Sigmoid colon (tissue), 7 donors: ENCODE results near the gene GRM5. TPM values are rescaled to one million over a fixed set of nuclear protein-coding genes. Genes with fewer than 3 reads are reported as not detected.

Source experiments
- DNase-seq: peaks from one replicate; pipeline ENCODE4 v3.0.0-alpha.2; 2019
- H3K27ac ChIP-seq, 4 donors: fragments of 200-600 bp; sonication (generic); one replicate each; pipeline ENCODE4 v1.5.1; 2016 to 2019; ENCODE audit warnings: mild to moderate bottlenecking in 1 of 4
- H3K27me3 ChIP-seq, 3 donors: fragments of 200-600 bp; sonication (generic); one replicate each; pipeline ENCODE4 v1.5.1; 2019; ENCODE audit warnings: mild to moderate bottlenecking in 1 of 3
- H3K36me3 ChIP-seq, 4 donors: fragments of 200-600 bp; sonication (generic); one replicate each; pipeline ENCODE4 v1.5.1; 2016 to 2019
- H3K4me1 ChIP-seq, 4 donors: fragments of 200-600 bp; sonication (generic); one replicate each; pipeline ENCODE4 v1.5.1; 2017 to 2019
- H3K4me3 ChIP-seq, 4 donors: fragments of 200-600 bp; sonication (generic); one replicate each; pipeline ENCODE4 v1.5.1; 2017 to 2019; ENCODE audit warnings: mild to moderate bottlenecking in 2 of 4, moderate library complexity in 1 of 4
- H3K9me3 ChIP-seq, 4 donors: fragments of 200-600 bp in 3 of 4; sonication (generic) in 3 of 4; one replicate each; pipeline versions ENCODE4 v1.5.1 to v1.6.1; 2013 to 2019
- EP300 ChIP-seq, 4 donors: sonication (generic); formaldehyde crosslinking; IDR thresholded peaks; one replicate each; pipeline ENCODE4 v1.6.1; 2017; ENCODE audit warnings: antibody characterized with exemption in 4 of 4
- POLR2A ChIP-seq, 2 donors: fragments of 450-650 bp; IDR thresholded peaks; one replicate each; pipeline ENCODE4 v1.6.1; 2016; ENCODE audit warnings: antibody characterized with exemption in 2 of 2, mild to moderate bottlenecking in 2 of 2, moderate library complexity in 2 of 2
- POLR2AphosphoS5 ChIP-seq, 4 donors: sonication (generic); formaldehyde crosslinking; IDR thresholded peaks; one replicate each; pipeline ENCODE4 v1.6.1; 2017; ENCODE audit warnings: antibody characterized with exemption in 4 of 4
- WGBS, 2 donors: extraction: QIAGEN DNeasy Blood & Tissue Kit; methylation state at CpG; one replicate each; pipeline ENCODE4 v1.1.7; 2013; 5-methylcytosine and 5-hydroxymethylcytosine counted together
- intact Hi-C: fragments of 100-400 bp; cut with DNase I; formaldehyde crosslinking; loops from one replicate; pipeline ENCODE4 v1.15.1; 2023
- polyA plus RNA-seq, 3 donors: library from polyadenylated mRNA; stranded (reverse); fragments of 200-250 nt; gene quantifications; one replicate each; pipeline ENCODE4 v1.2.3, GENCODE V29; 2013
- total RNA-seq, 4 donors: library from RNA; depleted of rRNA; stranded (reverse); fragments of >200 nt; gene quantifications; one replicate each; pipeline ENCODE4 v1.1.0, GENCODE V29; 2016
- TF ChIP-seq, protein P1 (sequence below), 4 experiments: fragments of 450-650 bp in 3 of 4; fragments of 200-600 bp in 1 of 4; IDR thresholded peaks; one replicate each; pipeline ENCODE4 v1.5.1; 2016 to 2019; ENCODE audit warnings: antibody characterized with exemption in 4 of 4, mild to moderate bottlenecking in 3 of 4, moderate library complexity in 2 of 4
- donor health status: healthy with polysubstance abuse.
- donor health status: Bipolar disorder and iron deficiency.
- donor health status: healthy.

Gene GRM5
- total and polyA plus RNA-seq, 7 donors: under 0.01 to 0.49 TPM; not detected in 5

DNA sequence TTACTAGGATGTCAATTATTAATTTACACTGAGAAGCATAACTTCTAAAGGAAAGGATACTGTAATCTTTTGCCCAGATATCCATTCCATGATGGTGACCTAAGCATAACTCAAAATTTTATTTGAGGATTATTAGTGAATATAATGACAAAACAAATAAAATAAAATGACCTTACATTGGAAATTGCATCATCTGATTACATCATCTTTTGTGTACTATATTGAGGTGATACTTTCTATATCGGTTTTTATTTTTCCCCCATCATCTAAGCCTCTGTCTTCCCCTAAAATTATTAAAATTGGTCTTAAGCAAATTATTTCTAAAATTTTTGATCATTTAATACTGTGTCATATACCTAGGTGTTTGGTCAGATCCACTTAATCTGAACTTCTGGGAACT, 578.1 kb downstream of the GRM5 start:
- Histone ChIP-seq H3K9me3 (no peaks in the 10 kb centered on the region), H3K4me3 (no peak overlapping the region), H3K27me3 (no peaks in the 10 kb centered on the region), H3K36me3 (no peaks in the 10 kb centered on the region), H3K27ac (no peak overlapping the region), H3K4me1 (no peaks in the 10 kb centered on the region)
- WGBS, 2 donors: 86 to 95% methylated on average over 1 of the region's 1 CpG
- intact Hi-C loops: no loop called here
- no peak for DNase-seq
- no peak for TF ChIP-seq POLR2A (IDR thresholded peaks at IDR 0.05)
- TF ChIP-seq POLR2AphosphoS5 (IDR thresholded peaks at IDR 0.05): no peak
- TF ChIP-seq, protein P1, sequence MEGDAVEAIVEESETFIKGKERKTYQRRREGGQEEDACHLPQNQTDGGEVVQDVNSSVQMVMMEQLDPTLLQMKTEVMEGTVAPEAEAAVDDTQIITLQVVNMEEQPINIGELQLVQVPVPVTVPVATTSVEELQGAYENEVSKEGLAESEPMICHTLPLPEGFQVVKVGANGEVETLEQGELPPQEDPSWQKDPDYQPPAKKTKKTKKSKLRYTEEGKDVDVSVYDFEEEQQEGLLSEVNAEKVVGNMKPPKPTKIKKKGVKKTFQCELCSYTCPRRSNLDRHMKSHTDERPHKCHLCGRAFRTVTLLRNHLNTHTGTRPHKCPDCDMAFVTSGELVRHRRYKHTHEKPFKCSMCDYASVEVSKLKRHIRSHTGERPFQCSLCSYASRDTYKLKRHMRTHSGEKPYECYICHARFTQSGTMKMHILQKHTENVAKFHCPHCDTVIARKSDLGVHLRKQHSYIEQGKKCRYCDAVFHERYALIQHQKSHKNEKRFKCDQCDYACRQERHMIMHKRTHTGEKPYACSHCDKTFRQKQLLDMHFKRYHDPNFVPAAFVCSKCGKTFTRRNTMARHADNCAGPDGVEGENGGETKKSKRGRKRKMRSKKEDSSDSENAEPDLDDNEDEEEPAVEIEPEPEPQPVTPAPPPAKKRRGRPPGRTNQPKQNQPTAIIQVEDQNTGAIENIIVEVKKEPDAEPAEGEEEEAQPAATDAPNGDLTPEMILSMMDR (IDR thresholded peaks at IDR 0.05): no peak
- no peak for TF ChIP-seq EP300 (IDR thresholded peaks at IDR 0.05)

GRCh38 chr11:88484873-88485621, 580.7 kb downstream of the GRM5 start:
- intact Hi-C loops: no loop called here
- WGBS, 2 donors: 61 to 78% methylated on average over 6 of the region's 6 CpGs
- no peak overlapping the region for H3K4me3 ChIP-seq

DNA sequence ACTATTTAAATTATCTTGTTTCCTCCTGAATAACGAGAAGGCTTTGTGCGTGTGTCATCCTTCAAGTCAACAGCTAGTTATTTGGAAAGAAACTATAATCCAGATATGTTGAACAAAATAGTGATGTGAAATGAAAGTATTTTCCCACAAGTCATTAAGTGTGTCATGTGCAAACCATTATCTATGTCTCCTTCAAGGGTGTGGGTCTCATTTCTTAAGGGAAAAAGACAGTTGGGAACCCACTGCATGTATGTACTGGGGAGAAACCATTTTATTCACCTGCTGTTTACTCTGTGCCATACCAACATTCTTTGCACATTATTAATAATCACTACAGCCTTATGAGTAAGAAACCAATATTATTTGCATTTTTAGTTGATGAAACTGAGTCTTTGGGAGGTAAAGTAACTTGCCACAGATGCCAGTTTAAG, 582.9 kb downstream of the GRM5 start:
- intact Hi-C loops: no loop called here
- Histone ChIP-seq H3K9me3 (no peaks in the 10 kb centered on the region), H3K27me3 (no peaks in the 10 kb centered on the region), H3K27ac (no peak overlapping the region), H3K4me1 (peaks cover 0 to 28% (median 27%) of the 10 kb centered on the region in 4 donors), H3K36me3 (no peaks in the 10 kb centered on the region), H3K4me3 (no peak overlapping the region)
- no peak for DNase-seq
- TF ChIP-seq POLR2A (IDR thresholded peaks at IDR 0.05): no peak
- TF ChIP-seq, protein P1 (IDR thresholded peaks at IDR 0.05): no peak
- no peak for TF ChIP-seq EP300 (IDR thresholded peaks at IDR 0.05)
- no peak for TF ChIP-seq POLR2AphosphoS5 (IDR thresholded peaks at IDR 0.05)
- WGBS, 2 donors: 88 to 93% methylated on average over 2 of the region's 2 CpGs

More at GRCh38 chr11:88484873-88485621, 580.7 kb downstream of the GRM5 start:
- peaks cover 0 to 11% (median 7%) of the 10 kb centered on the region in 4 donors for H3K4me1 ChIP-seq
- no peak for TF ChIP-seq EP300 (IDR thresholded peaks at IDR 0.05)
- TF ChIP-seq, protein P1 (IDR thresholded peaks at IDR 0.05): peak in 3 of 4 experiments; percentile 17 to 50 (median 27)
- H3K27me3 ChIP-seq: no peaks in the 10 kb centered on the region
- H3K27ac ChIP-seq: no peak overlapping the region
- no peak for DNase-seq
- no peaks in the 10 kb centered on the region for H3K36me3 ChIP-seq
- H3K9me3 ChIP-seq: no peaks in the 10 kb centered on the region

GRCh38 chr11:88480223-88480622, 585.6 kb downstream of the GRM5 start:
- peaks cover 0 to 49% (median 40%) of the 10 kb centered on the region in 4 donors for H3K4me1 ChIP-seq
- peak overlapping the region in 3 of 4 donors; percentile 12 to 30 (median 27) for H3K27ac ChIP-seq
- 45 to 55% methylated on average over 1 of the region's 1 CpG for WGBS, 2 donors
- H3K4me3 ChIP-seq: no peak overlapping the region
- H3K36me3 ChIP-seq: no peaks in the 10 kb centered on the region
- no peak for DNase-seq
- H3K27me3 ChIP-seq: no peaks in the 10 kb centered on the region
- TF ChIP-seq, protein P1 (IDR thresholded peaks at IDR 0.05): no peak
- TF ChIP-seq POLR2A (IDR thresholded peaks at IDR 0.05) (no peak), POLR2AphosphoS5 (IDR thresholded peaks at IDR 0.05) (peak in 3 of 4 donors; percentile 56 to 75 (median 75)), EP300 (IDR thresholded peaks at IDR 0.05) (no peak)
- intact Hi-C loops: no loop called here
- no peaks in the 10 kb centered on the region for H3K9me3 ChIP-seq
